Activated CD4-positive, alpha-beta T cell treated with anti-CD3 and anti-CD28 coated beads for 36 hours (primary cell): ENCODE measurements around the gene CIZ1. TPM values are rescaled to one million over a fixed set of nuclear protein-coding genes. Genes with fewer than 3 reads are reported as not detected.
"Not testable (repeated sequence)": the region's sequence is repeated elsewhere in the genome, so short reads cannot be mapped to it uniquely, and the experiment has no call there.

Experiments
- ATAC-seq: fragments of 200-7000 bp; cut with Tn5 transposase; one replicate; pipeline ENCODE4 v1.10.0; 2021; ENCODE audit warnings: mild to moderate bottlenecking, moderate library complexity
- CTCF ChIA-PET: fragments of 350-600 bp; sonication (Branson Sonifier 250); formaldehyde crosslinking; loops from one replicate; lab custom pipeline; 2021; ENCODE audit warnings: antibody characterized with exemption; lab: Charles Lee
- POLR2A ChIA-PET: fragments of 350-600 bp; sonication (Branson Sonifier 250); formaldehyde crosslinking; loops from one replicate; lab custom pipeline; 2021; ENCODE audit warnings: antibody characterized with exemption, inconsistent platforms; lab: Charles Lee
- DNase-seq: peaks from one replicate; pipeline ENCODE4 v3.0.0-alpha.2; 2020
- H3K27ac Mint-ChIP-seq: one replicate; pipeline ENCODE4 v1.8.0; 2021; ENCODE audit warnings: mixed read lengths
- H3K27me3 Mint-ChIP-seq: one replicate; pipeline ENCODE4 v1.8.0; 2021; ENCODE audit warnings: mixed read lengths
- H3K36me3 Mint-ChIP-seq: one replicate; pipeline ENCODE4 v1.8.0; 2021; ENCODE audit warnings: low read depth, mixed read lengths
- H3K4me1 Mint-ChIP-seq: one replicate; pipeline ENCODE4 v1.8.0; 2021; ENCODE audit warnings: mixed read lengths
- H3K4me3 Mint-ChIP-seq: one replicate; pipeline ENCODE4 v1.8.0; 2021; ENCODE audit warnings: mild to moderate bottlenecking, moderate library complexity, mixed read lengths
- H3K9me3 Mint-ChIP-seq: one replicate; pipeline ENCODE4 v1.8.0; 2021; ENCODE audit warnings: low read depth, mixed read lengths
- intact Hi-C, 2 experiments: fragments of 100-400 bp; cut with DNase I in 1 of 2; cut with micrococcal nuclease in 1 of 2; formaldehyde crosslinking; loops; one replicate each; pipeline versions ENCODE4 v1.14.2 to v1.15.1; 2022 to 2024; cut with DNase I, micrococcal nuclease
- total RNA-seq, 2 experiments: library from RNA; stranded (reverse); gene quantifications; one replicate each; pipeline ENCODE4 v1.2.3, GENCODE V29; 2021

The CIZ1 gene
- total RNA-seq, 2 experiments from 2014 or later = 79.5 to 110 TPM

GRCh38 chr9:128185979-128186965 lies 5.1 kb downstream of the CIZ1 start:
- H3K27ac Mint-ChIP-seq = no peak overlapping the region

GRCh38 chr9:128182893-128183588 lies 8.3 kb downstream of the CIZ1 start:
- ChIA-PET POLR2A (no interaction called here), CTCF (interaction anchor here (0.7 to 1.3 kb wide), 6 partner anchors 8 to 90 kb away, joined by 3 to 5 read pairs (median 3); no protein-coding TSS in a partner anchor)
- Mint-ChIP-seq H3K27me3 (no peaks in the 10 kb centered on the region), H3K36me3 (peaks cover 42% of the 10 kb centered on the region), H3K4me1 (peaks cover 11% of the 10 kb centered on the region), H3K9me3 (no peaks in the 10 kb centered on the region), H3K4me3 (no peak overlapping the region), H3K27ac (no peak overlapping the region)
- intact Hi-C loops = no loop called here
- no peak for DNase-seq
- ATAC-seq = peak; percentile 11

More at GRCh38 chr9:128185979-128186965, 5.1 kb downstream of the CIZ1 start:
- no peaks in the 10 kb centered on the region for H3K27me3 Mint-ChIP-seq
- H3K4me3 Mint-ChIP-seq = no peak overlapping the region
- peaks cover 29% of the 10 kb centered on the region for H3K4me1 Mint-ChIP-seq
- peaks cover 33% of the 10 kb centered on the region for H3K36me3 Mint-ChIP-seq
- intact Hi-C loops = no loop called here
- no peak for DNase-seq
- no peak for ATAC-seq
- ChIA-PET CTCF (interaction anchor here (0.7 to 1.8 kb wide), 4 partner anchors 14 to 955 kb away, joined by 3 to 6 read pairs (median 4); no protein-coding TSS in a partner anchor), POLR2A (interaction anchor here (0.7 kb wide), 1 partner anchor 38 kb away, joined by 6 read pairs; no protein-coding TSS in a partner anchor)
- no peaks in the 10 kb centered on the region for H3K9me3 Mint-ChIP-seq

GRCh38 chr9:128181480-128181879 lies 9.9 kb downstream of the CIZ1 start:
- intact Hi-C loops, H3K27me3 Mint-ChIP-seq, H3K27ac Mint-ChIP-seq, POLR2A ChIA-PET, H3K4me1 Mint-ChIP-seq, H3K4me3 Mint-ChIP-seq, ATAC-seq, H3K9me3 Mint-ChIP-seq, DNase-seq: not testable (repeated sequence)
- CTCF ChIA-PET = interaction anchor here (0.6 to 0.7 kb wide), 2 partner anchors 59 to 1527 kb away, joined by 3 read pairs; no protein-coding TSS in a partner anchor
- H3K36me3 Mint-ChIP-seq = peaks cover 40% of the 10 kb centered on the region

GRCh38 chr9:128180447-128180846 lies 10.9 kb downstream of the CIZ1 start:
- intact Hi-C loops = no loop called here
- Mint-ChIP-seq H3K27me3 (no peaks in the 10 kb centered on the region), H3K36me3 (peaks cover 36% of the 10 kb centered on the region), H3K4me1 (peaks cover 7% of the 10 kb centered on the region), H3K27ac (no peak overlapping the region), H3K4me3 (no peak overlapping the region), H3K9me3 (no peaks in the 10 kb centered on the region)
- POLR2A ChIA-PET = interaction anchor here (0.6 kb wide), 1 partner anchor 769 kb away, joined by 3 read pairs; no protein-coding TSS in a partner anchor
- CTCF ChIA-PET = no interaction called here
- ATAC-seq = no peak
- no peak for DNase-seq

GRCh38 chr9:128180001-128180400 lies 11.4 kb downstream of the CIZ1 start:
- no peak for ATAC-seq
- CTCF ChIA-PET = no interaction called here
- Mint-ChIP-seq H3K36me3 (peaks cover 34% of the 10 kb centered on the region), H3K9me3 (no peaks in the 10 kb centered on the region), H3K4me3 (no peak overlapping the region), H3K27me3 (no peaks in the 10 kb centered on the region), H3K27ac (no peak overlapping the region), H3K4me1 (peaks cover 7% of the 10 kb centered on the region)
- DNase-seq = no peak
- POLR2A ChIA-PET = interaction anchor here (0.6 kb wide), 1 partner anchor 770 kb away, joined by 3 read pairs; no protein-coding TSS in a partner anchor
- intact Hi-C loops = no loop called here

GRCh38 chr9:128178806-128179431 lies 12.5 kb downstream of the CIZ1 start:
- no peak for DNase-seq
- intact Hi-C loops = no loop called here
- CTCF ChIA-PET = no interaction called here
- peaks cover 34% of the 10 kb centered on the region for H3K36me3 Mint-ChIP-seq
- H3K4me1 Mint-ChIP-seq = peaks cover 4% of the 10 kb centered on the region
- no peak overlapping the region for H3K27ac Mint-ChIP-seq
- no peak for ATAC-seq
- no peaks in the 10 kb centered on the region for H3K27me3 Mint-ChIP-seq
- H3K4me3 Mint-ChIP-seq = no peak overlapping the region
- POLR2A ChIA-PET = no interaction called here
- H3K9me3 Mint-ChIP-seq = no peaks in the 10 kb centered on the region

GRCh38 chr9:128175726-128176125 lies 15.6 kb downstream of the CIZ1 start:
- CTCF ChIA-PET = interaction anchor here (0.9 to 1.1 kb wide), 2 partner anchors 8 to 12 kb away, joined by 3 read pairs; no protein-coding TSS in a partner anchor
- intact Hi-C loops = no loop called here
- no peak for ATAC-seq
- Mint-ChIP-seq H3K4me3 (no peak overlapping the region), H3K36me3 (peaks cover 28% of the 10 kb centered on the region), H3K27ac (peak overlapping the region; percentile 19), H3K9me3 (no peaks in the 10 kb centered on the region), H3K27me3 (no peaks in the 10 kb centered on the region), H3K4me1 (no peaks in the 10 kb centered on the region)
- DNase-seq = no peak
- POLR2A ChIA-PET = no interaction called here

- DNase-seq = no peak
- intact Hi-C loops = no loop called here
- no peak overlapping the region for H3K27ac Mint-ChIP-seq
- ChIA-PET POLR2A (no interaction called here), CTCF (interaction anchor here (0.6 to 1.6 kb wide), 5 partner anchors 9 to 187 kb away, joined by 3 to 6 read pairs (median 3); no protein-coding TSS in a partner anchor)
- no peaks in the 10 kb centered on the region for H3K9me3 Mint-ChIP-seq
- ATAC-seq = no peak
- no peaks in the 10 kb centered on the region for H3K27me3 Mint-ChIP-seq
- H3K36me3 Mint-ChIP-seq = peaks cover 23% of the 10 kb centered on the region
- H3K4me3 Mint-ChIP-seq = no peak overlapping the region
- no peaks in the 10 kb centered on the region for H3K4me1 Mint-ChIP-seq
These were observed 16.2 kb downstream of the CIZ1 start for GRCh38 chr9:128175102-128175563.

GRCh38 chr9:128174062-128174461 lies 17.3 kb downstream of the CIZ1 start:
- ATAC-seq = no peak
- H3K27ac Mint-ChIP-seq = no peak overlapping the region
- H3K27me3 Mint-ChIP-seq = no peaks in the 10 kb centered on the region

GRCh38 chr9:128169925-128170324 lies 21.4 kb downstream of the CIZ1 start:
- no peak overlapping the region for H3K4me3 Mint-ChIP-seq
- H3K27me3 Mint-ChIP-seq = no peaks in the 10 kb centered on the region
- H3K9me3 Mint-ChIP-seq = no peaks in the 10 kb centered on the region
- peaks cover 13% of the 10 kb centered on the region for H3K36me3 Mint-ChIP-seq
- ATAC-seq = no peak
- intact Hi-C loops = no loop called here
- no peak for DNase-seq
- ChIA-PET POLR2A (no interaction called here), CTCF (interaction anchor here (1.2 kb wide), 1 partner anchor 9 kb away, joined by 4 read pairs; no protein-coding TSS in a partner anchor)
- no peaks in the 10 kb centered on the region for H3K4me1 Mint-ChIP-seq
- H3K27ac Mint-ChIP-seq = no peak overlapping the region

More at GRCh38 chr9:128174062-128174461, 17.3 kb downstream of the CIZ1 start:
- H3K4me1 Mint-ChIP-seq = no peaks in the 10 kb centered on the region
- ChIA-PET POLR2A (no interaction called here), CTCF (interaction anchor here (0.6 to 1.6 kb wide), 2 partner anchors 19 to 726 kb away, joined by 4 to 6 read pairs; no protein-coding TSS in a partner anchor)
- intact Hi-C loops = no loop called here
- no peaks in the 10 kb centered on the region for H3K9me3 Mint-ChIP-seq
- H3K36me3 Mint-ChIP-seq = peaks cover 16% of the 10 kb centered on the region
- no peak for DNase-seq
- no peak overlapping the region for H3K4me3 Mint-ChIP-seq
